Activated gamma-delta T cell (primary cell): ENCODE measurements around the gene MAN2A2.
"Not testable (repeated sequence)": the region's sequence is repeated elsewhere in the genome, so short reads cannot be mapped to it uniquely, and the experiment has no call there.

Source experiments
- DNase-seq: peaks from one replicate; lab custom pipeline; 2025; lab: John Stamatoyannopoulos, UW

MAN2A2 gene

DNA sequence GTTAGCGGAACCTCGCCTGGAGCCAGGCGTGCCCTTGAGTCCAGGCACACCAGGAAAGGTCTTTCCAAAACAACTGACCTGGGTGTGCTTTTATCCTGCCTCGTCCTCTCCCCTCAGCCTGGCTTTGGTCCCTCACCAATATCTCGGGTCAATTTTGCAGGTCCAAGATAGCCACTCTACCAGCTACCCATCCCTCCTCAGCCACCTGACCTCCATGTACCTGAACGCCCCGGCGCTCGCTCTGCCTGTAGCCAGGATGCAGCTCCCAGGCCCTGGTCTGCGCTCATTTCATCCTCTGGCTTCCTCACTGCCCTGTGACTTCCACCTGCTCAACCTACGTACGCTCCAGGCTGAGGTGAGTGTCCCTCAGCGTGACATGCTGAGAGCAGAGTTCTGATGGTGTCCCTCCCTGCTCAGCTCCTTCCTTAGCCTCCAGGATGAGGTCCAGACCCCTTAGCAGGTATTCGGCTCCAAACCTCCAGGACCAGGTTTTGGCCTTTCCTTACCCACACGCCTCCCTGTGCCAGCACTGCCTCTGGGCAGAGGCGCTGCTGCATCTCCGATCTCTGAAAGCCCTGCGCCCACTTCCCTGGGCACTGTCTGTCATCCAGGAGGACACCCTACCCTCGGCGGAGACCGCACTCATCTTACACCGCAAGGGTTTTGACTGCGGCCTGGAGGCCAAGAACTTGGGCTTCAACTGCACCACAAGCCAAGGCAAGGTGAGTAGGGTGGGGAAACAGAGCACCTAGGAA is 15.1 kb downstream of the MAN2A2 start:
- DNase-seq = no peak

DNA sequence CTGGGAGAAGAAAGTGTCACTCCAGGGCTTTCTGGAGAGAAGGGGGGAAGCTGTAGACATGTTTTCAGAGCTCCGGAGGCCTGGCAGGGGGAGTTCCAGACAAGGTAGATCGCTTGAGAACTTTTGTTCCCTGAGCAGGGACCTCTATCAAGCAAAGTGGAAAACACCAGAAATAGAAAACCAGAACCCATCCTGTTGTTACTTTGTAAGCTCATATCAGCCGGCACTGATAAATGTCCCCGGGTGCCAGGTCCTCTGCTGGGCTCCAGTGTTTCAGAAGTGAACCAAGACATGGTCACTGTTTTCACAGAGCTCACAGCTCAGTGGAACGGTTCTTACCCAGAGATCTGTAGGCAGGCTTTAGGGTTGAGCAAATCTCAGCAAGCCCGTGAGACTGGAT is 15.7 kb downstream of the MAN2A2 start:
- DNase-seq = no peak

DNA sequence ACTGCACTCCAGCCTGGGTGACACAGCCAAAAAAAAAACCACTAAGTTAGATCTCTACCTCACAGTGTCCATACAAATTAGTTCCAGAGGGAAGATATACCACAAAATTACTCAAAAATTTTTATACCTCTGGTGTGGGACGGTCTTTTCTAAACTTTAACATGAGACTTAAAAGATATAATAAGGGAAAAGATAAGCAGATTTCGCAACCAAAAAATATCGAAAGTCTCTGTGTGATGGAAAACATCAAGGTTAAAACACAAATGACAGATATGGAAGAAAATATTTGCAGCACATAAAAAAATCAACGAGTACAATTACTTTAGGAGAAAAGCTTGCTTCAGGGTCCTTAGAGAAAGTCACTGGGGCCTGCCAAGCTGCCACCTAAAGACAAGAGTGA is 18.8 kb downstream of the MAN2A2 start:
- no peak for DNase-seq

DNA sequence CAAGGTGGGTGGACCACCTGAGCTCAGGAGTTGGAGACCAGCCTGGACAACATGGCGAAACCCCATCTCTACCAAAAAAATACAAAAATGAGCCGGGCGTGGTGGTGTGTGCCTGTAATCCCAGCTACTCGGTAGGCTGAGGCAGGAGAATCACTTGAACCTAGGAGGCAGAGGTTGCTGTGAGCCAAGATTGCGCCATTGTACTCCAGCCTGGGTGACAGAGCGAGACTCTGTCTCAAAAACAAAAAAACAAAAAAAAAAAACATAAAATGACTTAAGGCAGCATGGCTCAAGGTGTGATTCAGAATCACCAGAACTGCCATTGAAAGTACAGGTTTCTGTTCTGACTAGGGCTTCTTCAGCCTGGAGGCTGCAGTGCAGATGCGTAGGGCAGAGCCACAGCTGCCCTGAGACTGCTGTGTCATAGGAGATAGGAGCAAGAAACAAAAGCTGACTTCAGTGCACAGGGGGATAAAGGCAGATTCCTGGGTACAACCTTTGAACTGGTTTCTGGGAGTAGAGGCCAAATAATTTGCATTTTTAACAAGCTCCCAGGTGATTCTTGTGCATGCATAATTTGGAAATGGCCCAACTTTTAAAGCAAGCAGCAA is 19.7 kb downstream of the MAN2A2 start:
- not testable (repeated sequence) for DNase-seq

DNA sequence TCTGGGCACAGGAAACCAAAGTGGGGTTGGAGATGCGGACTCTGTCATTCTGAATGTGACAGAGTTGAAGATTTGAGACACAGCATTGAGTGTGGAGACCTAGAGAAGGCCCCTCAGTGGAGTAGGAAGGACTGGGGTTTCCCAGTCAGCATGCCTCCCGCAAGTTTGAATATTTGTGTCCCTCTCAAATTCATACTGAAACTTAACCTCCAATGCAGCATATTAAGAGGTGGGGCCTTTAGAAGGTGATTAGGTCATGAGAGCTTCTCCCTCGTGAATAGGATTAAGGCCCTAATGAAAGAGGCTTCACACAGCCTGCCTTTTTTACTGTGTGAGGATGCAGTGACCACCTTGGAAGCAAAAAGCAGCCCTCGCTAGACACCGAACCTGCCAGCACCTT is 21.3 kb downstream of the MAN2A2 start:
- no peak for DNase-seq

DNA sequence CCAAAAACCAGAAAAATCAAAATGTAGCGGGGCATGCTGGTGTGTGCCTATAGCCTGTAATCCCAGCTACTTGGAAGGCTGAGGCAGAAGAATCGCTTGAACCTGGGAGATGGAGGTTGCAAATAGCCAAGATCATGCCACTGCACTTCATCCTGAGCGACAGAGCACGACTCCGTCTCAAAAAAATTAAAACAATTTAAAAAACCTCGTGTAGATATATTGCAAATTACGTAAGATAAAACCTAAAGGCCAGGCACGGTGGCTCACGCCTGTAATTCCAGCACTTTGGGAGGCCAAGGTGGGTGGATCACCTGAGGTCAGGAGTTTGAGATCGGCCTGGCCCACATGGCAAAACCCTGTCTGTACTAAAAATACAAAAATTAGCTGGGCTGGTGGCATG is 23.7 kb downstream of the MAN2A2 start:
- DNase-seq = not testable (repeated sequence)

DNA sequence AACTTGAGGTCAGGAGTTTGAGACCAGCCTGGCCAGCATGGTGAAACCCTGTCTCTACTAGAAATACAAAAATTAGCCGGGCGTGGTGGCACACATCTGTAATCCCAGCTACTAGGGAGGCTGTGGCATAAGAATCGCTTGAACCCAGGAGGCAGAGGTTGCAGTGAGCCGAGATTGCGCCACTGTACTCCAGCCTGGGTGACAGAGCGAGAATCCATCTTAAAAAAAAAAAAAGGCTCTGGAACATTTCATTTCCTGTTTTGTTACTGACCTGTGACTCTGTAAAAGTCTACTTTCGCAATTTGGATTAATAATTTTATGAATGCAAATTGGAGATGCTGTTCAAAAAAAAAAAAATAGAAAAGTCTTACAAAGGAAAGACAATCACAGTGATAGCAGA is 25.0 kb downstream of the MAN2A2 start:
- DNase-seq = not testable (repeated sequence)

DNA sequence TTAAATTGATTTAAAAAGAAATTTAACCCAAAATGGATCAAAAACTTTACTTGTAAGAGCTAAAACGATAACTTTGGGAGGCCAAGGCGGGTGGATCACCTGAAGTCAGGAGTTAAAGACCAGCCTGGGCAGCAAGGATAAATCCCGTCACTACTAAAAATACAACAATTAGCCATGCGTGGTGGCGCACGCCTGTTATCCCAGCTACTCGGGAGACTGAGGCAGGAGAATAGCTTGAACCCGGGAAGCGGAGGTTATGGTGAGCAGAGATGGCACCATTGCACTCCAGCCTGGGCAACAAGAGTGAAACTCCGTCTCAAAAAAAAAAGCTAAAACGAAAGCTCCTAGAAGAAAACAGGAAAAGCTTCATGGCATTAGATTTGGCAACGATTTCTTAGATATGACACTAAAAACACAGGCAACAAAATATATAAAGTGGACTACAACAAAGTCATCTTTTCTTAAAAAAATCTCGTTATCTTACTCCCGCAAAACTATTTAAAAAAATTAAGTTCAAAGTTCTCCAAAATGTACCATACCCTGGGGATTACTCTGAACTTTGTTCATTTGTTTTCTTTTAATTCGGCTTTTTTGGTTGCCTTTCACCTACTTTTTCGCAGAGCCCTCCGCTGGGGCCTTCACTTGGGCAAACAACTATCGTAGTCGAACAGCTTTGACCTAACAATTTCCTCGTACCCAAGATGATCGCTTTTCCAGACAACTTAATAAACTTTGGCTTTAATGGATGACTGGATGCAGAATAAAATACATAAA is 26.3 kb downstream of the MAN2A2 start:
- DNase-seq = no peak

DNA sequence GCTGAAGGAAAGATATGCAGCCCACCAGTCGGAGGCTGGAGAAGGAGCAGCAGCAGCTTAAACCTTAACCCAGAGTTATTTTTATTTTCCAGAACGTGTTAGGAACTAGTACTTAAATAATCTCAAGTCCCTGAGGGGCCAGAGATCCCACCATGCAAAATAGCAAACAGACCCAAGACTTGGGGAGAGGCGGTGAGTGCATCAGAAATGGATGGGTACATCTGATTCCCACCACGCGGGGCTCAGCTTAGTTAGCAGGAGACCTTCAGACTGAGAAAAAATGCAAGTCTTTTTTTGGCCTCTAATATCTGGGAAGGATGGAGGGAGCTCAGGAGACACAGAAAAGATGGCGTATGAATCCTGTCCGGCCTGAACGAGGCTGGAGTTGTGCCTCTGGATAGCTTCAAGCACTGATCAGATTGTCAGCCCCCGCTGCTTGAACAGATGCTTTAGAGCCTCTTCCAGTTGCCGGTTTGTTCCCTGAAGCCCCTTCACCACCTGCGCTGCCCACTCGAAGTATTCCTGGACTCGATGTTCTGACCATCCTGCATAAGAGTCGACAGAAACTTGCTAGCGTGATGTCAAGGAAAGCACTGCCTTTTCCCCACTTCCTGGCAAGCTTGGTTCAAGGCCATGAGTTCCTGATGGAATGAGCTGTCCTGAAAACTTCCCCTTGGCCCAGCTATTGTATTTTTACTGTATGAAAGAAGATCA is 27.9 kb downstream of the MAN2A2 start:
- DNase-seq = no peak

DNA sequence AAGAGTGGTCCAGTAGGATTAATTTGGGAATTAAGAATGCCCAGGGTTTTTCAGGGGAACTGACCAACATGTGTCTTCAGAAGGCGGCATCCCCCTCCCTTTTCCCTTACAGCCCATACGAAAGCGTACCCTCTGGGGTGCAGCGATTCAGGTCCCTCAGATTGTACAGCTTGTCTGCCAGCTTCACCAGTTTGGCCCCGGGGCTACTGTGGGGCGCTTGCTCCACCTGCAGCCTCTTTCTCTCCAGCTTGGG is 28.4 kb downstream of the MAN2A2 start:
- DNase-seq = no peak

DNA sequence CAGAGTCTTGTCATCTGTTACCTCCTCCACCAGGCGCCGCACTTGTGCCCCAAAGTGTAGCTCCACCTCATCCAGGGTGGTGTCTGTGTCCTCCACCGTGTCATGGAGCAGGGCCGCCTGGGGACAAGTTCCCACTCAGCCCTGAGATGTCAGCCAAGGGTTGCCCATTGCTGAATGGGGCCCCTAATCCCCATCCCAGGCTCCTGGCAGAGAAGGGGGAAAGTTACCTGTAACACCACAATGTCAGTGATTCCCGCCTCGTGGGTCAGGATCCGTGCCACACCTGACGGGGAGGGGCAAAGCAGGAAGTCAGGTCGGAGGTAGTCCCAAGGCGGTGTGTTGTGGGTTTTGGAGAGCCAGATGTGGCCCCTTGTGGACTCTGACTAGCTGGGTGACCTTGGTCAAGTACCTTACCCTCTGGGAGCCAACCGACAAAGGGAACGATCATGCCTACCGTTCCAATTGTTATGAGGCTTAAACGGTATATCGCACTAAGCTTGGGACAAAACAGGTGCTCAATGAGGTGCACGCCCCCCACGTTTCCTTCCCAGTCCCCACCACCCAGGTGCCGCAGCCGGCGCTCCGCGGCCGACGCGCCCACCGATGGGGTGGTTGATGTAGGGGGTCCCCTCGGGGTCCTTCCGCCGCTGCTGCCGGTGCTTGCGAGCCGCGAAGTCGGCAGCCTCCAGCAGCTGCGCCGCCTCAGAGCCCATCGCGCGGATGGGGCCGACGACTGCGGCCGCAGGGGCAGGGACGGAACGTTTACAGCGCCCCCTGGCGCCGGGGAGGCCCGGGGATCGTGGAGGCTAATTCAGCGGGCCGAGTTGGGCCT is 28.9 kb downstream of the MAN2A2 start, which contains the start of gene HDDC3:
Gene HDDC3 (minus strand): TSS at position 722 of the 832 bp plus-strand sequence. CDS start 9 bp downstream, at position 713.
- DNase-seq = peak; percentile 77

DNA sequence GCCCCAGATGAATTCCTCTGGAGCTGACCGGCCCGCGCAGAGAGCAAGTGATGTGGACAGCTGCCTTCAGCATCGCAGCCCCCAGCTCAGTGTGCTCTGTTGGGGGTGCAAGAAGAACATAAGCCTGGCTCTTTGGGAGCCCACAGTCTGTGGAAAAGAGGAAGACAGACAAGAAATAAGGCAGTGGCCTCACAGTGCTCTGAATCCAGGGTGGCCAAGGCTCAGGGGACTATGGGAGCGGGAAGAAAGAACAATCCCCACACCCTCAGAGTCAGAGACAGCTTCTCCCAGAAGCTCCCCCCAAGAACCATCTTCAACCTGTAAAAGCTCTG is 29.5 kb downstream of the MAN2A2 start:
- no peak for DNase-seq

DNA sequence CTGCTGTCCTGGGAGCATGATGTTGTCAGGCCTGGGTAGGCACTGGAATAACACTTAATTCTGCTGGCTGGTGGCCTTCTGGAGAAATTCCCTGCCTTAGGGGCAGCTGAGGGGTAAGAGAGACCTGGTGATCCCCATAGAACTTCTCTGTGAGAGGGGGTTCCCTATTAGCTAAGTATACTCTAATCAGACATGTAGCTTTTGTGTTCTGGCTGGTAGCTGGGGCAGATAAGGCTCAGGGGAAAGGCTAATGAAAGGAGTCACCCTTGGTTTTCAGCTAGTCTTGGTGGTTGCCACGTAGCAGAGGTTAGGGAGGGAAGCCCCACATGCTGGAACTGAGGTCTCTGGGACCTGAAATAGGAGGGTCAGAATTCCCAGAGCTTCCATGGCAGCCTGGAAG is 30.2 kb downstream of the MAN2A2 start:
- DNase-seq = no peak

DNA sequence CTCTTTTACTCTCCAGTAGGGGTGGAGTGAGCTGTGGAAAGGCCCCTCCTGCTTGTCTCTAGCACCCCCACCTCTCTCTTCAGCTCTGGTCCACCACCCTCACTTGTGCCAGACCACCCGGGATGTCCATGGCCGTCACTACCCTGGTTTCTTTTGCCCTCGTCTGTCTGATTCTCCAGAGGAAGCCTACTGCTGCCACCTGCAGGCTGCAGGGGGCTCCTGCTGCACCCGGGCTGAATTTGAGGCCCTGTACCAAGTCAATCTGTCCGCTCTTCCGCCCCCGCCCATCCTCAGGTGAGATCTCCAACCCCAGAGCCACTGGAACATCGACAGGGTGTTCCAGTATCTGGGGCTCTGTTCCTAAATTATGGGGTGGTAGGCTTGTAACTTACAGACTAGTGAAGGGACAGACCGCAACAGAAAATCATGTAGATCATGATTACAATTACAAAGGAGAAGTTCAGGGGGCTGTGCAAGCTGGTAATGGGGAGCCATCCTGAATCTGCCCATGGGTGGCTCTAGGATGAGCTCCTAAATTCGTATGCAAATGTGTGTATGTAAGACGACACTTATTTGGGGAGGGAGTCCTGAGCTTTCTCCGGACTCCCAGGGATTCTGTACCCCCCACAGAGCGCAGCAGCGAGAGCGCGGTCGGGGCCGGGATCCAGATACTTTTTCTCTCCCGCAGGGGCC is 31.3 kb downstream of the MAN2A2 start:
- peak; percentile 48 for DNase-seq

DNA sequence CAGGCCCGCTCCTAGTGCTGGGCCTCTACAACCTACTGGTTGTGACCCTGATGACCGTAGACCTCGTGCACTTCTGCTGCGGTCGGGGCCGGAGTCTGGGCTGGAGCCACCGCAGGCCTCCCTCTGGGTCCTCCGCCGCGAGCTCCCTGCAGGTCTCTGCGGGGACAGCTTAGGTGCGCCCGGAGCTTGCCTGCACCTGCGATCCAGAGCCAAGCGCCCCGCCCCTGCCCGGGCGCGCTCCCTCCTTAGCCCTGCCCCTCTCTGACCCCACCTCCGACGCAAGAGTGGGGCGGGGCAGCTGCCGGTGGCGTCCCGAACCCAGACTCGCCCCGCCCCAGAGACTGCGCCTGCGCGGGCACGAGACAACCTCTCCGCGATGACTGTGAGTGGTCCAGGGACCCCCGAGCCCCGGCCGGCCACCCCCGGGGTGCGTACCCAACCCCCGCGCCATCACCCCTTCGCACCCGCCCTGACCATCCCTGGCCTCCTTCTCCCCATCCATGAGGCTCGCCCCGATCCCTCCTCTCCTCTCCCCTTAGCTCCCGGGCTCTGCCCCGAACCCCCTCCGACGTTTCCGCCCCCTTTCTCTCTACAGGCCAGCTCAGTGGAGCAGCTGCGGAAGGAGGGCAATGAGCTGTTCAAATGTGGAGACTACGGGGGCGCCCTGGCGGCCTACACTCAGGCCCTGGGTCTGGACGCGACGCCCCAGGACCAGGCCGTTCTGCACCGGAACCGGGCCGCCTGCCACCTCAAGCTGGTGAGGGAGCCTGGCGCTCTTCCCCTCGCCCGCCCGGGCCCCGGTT is 32.0 kb downstream of the MAN2A2 start, which contains the start of gene UNC45A:
Gene UNC45A (plus strand): TSS at position 337 of the 803 bp plus-strand sequence. CDS start 40 bp downstream, at position 377.
- DNase-seq = peak; percentile 88

DNA sequence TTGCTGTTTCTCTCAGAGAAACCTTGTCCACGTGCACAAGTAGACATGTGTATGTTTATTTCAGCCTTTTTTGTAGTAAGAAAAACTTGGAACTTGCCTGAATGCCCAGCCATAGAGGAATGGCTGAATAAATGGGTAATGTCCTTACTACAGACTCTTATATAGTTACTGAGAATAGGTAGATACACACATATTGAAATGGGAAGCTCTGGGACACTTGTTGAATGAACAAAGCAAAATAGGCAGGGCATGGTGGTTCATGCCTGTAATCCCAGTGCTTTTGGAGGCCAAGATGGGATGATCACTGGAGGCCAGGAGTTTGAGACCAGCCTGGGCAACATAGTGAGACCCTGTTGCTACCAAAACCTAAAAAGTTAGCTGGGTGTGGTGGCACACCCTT is 33.7 kb downstream of the MAN2A2 start:
- no peak for DNase-seq

DNA sequence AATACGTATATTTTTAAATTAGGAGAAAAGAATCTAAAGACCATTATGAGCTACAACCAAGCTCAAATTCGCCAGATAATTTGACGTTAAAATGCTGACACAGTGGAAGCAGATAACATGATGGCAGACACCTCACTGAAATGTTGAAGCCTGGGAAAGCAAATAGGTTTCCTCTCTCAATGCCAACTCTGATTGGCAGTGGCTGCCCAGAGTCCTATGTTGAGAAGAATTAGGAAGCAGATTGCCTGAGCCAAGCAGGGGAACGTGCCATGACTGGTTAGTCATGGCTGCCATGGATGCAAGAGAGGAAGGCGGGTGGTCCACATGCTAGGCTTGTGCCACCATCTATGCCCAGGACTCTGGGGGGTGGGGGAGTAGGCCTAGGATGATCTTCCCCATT is 35.2 kb downstream of the MAN2A2 start:
- no peak for DNase-seq

DNA sequence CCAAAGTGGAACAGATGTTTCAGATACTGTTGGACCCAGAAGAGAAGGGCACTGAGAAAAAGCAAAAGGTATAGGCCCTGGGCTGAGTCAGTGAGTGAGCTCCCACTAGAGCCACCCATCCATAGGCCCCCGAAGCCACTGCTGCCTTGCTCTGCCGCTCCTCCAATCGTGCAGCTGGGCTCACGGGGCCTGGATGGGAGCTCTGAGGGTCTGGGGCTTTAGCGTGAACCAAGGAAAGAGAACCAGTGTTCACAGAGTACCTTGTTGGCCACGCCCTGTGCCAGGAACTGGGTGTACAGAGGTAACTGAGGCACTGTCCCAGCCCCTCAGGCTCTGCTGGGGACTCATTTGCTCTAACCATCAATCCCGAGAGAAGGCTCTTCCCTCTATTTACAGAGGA is 36.7 kb downstream of the MAN2A2 start:
- DNase-seq = no peak

DNA sequence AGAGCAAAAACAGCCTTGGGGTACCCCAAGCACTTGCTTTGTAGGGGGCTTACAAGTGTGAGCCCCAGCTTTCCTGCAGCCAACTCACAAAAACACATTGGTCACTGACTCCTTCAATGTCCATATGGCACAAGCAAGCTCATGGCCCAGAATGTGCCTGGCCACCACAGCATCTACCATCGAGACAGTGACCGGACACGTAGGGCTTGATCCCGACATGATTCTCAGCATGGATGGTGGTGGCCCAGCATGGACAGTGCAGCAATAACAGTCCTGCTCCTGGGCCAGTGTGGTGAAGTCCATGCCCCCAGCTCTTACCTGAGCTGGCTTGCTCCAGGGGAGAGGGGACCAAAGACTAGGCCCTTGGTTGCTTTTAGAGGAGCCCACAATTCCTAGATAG is 37.9 kb downstream of the MAN2A2 start:
- no peak for DNase-seq
